ENCODE data around the gene COIL.

GRCh38 chr17:57010487-57010886, 49.6 kb upstream of the COIL start:
- TF ChIP-seq REST (IDR thresholded peaks at IDR 0.05; ENCODE audit: low read depth) (no peak), CTCF (IDR thresholded peaks at IDR 0.05 in 2 of 3, conservative IDR thresholded peaks at IDR 0.05 in 1 of 3; ENCODE audit: borderline replicate concordance in 1 of 3, insufficient read depth in 1 of 3, low read depth in 2 of 3, low read length in 2 of 3) (no peak), EZH2phosphoT487 (IDR thresholded peaks at IDR 0.05; ENCODE audit: borderline replicate concordance) (no peak), POLR2AphosphoS5 (IDR thresholded peaks at IDR 0.05; ENCODE audit: low read depth, low read length) (no peak), POLR2A (IDR thresholded peaks at IDR 0.05; ENCODE audit: borderline replicate concordance, extremely low read depth, insufficient read depth, insufficient read length) (no peak), CBX3 (IDR thresholded peaks at IDR 0.05; ENCODE audit: low read depth) (no peak), RAD21 (IDR thresholded peaks at IDR 0.05; ENCODE audit: low read depth) (no peak), TCF7L2 (IDR thresholded peaks at IDR 0.05; ENCODE audit: borderline replicate concordance, extremely low read depth, insufficient read depth, insufficient read length) (no peak), SP1 (IDR thresholded peaks at IDR 0.05; ENCODE audit: low read depth) (no peak), SIN3A (IDR thresholded peaks at IDR 0.05; ENCODE audit: low read depth) (no peak)
- TF ChIP-seq, protein P1, sequence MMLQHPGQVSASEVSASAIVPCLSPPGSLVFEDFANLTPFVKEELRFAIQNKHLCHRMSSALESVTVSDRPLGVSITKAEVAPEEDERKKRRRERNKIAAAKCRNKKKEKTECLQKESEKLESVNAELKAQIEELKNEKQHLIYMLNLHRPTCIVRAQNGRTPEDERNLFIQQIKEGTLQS (IDR thresholded peaks at IDR 0.05), result no peak
